Parathyroid adenoma (tissue), 2 donors: Measurements from ENCODE around the gene EFCAB14.

Experiments used
- H2AFZ ChIP-seq: fragments of 300-600 bp; sonication (generic); one replicate; pipeline ENCODE4 v1.7.0; 2017; ENCODE audit warnings: antibody characterized with exemption, mild to moderate bottlenecking
- H3K27ac ChIP-seq: fragments of 300-600 bp; sonication (generic); one replicate; pipeline ENCODE4 v1.7.0; 2017
- H3K27me3 ChIP-seq: fragments of 300-600 bp; sonication (generic); one replicate; pipeline ENCODE4 v1.7.0; 2017; ENCODE audit warnings: low read length; ENCODE audit not compliant: control insufficient read depth, insufficient read depth
- H3K36me3 ChIP-seq: fragments of 300-600 bp; sonication (generic); one replicate; pipeline ENCODE4 v1.7.0; 2017; ENCODE audit warnings: low read length; ENCODE audit not compliant: control insufficient read depth, insufficient read depth
- H3K4me1 ChIP-seq: fragments of 300-600 bp; sonication (generic); one replicate; pipeline ENCODE4 v1.7.0; 2017; ENCODE audit warnings: control low read depth
- H3K4me2 ChIP-seq: fragments of 300-600 bp; sonication (generic); one replicate; pipeline ENCODE4 v1.7.0; 2017; ENCODE audit warnings: low read length
- H3K4me3 ChIP-seq: fragments of 300-600 bp; sonication (generic); one replicate; pipeline ENCODE4 v1.7.0; 2017; ENCODE audit warnings: low read depth, low read length
- H3K79me2 ChIP-seq: fragments of 300-600 bp; sonication (generic); one replicate; pipeline ENCODE4 v1.7.0; 2017; ENCODE audit warnings: control low read depth
- H3K9ac ChIP-seq: fragments of 300-600 bp; sonication (generic); one replicate; pipeline ENCODE4 v1.7.0; 2017; ENCODE audit warnings: mild to moderate bottlenecking
- H3K9me3 ChIP-seq: fragments of 300-600 bp; sonication (generic); one replicate; pipeline ENCODE4 v1.7.0; 2017; ENCODE audit warnings: low read length; ENCODE audit not compliant: control insufficient read depth
- TF ChIP-seq, protein P1 (sequence below): fragments of 300-600 bp; sonication (generic); IDR thresholded peaks from one replicate; pipeline ENCODE4 v1.7.0; 2017; ENCODE audit warnings: antibody characterized with exemption, mild to moderate bottlenecking
- donor health status: primary hyperparathyroidism.

The EFCAB14 gene

DNA sequence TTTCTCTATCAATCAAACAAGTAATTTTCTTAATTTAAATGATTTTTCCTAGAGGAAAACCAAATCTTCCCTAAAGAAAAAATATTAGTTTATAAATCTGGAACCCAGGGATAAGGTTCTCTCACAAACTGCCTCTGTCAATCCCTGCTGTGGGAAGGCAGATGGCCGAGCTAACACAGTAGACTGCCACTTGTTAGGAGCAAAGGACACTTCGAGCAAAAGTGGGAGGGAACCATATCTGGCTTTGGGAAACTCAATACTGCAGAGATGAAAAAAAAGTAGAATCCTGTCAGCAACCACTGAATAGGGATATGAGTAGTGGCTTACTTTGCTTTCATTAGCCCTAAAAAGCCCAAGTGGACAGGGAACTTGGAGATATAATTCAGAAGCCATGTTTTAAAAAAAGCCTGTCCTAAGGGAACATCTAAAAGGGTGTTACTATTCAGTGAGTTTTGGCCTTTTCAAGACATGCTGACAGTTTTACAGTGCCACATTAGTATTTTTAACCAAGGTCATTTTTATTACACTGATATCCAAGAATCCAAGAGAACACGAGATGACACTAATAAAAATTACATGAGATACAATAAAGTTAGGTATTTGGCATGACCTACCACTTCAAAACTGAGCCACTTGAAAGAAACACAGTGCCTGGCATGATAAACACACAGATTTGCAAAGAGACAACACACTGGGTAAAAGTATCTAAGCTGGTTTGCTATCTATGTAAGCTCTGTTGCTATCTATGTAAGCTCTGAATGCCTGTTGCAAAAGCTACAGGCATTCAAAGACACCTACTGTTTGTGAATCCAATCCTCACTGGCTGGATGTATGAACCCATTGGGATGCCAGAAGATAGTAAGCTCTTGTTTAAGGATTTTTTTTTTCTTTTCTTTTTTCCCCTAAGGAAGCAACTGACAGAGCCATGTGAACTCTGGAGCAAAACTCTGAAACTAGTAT lies 25.8 kb downstream of the EFCAB14 start:
- H3K27ac ChIP-seq, result no peak overlapping the region
- H3K36me3 ChIP-seq, result no peaks in the 10 kb centered on the region

GRCh38 chr1:46691997-46692790 lies 26.7 kb downstream of the EFCAB14 start:
- Histone ChIP-seq H3K36me3 (no peaks in the 10 kb centered on the region), H3K4me2 (peak overlapping the region; percentile 52), H3K27me3 (no peaks in the 10 kb centered on the region), H3K27ac (no peak overlapping the region), H3K4me1 (peaks cover 15% of the 10 kb centered on the region), H3K4me3 (peak overlapping the region; percentile 20), H3K79me2 (no peaks in the 10 kb centered on the region), H3K9ac (no peak overlapping the region), H2AFZ (no peak overlapping the region), H3K9me3 (no peaks in the 10 kb centered on the region)
- TF ChIP-seq, protein P1, sequence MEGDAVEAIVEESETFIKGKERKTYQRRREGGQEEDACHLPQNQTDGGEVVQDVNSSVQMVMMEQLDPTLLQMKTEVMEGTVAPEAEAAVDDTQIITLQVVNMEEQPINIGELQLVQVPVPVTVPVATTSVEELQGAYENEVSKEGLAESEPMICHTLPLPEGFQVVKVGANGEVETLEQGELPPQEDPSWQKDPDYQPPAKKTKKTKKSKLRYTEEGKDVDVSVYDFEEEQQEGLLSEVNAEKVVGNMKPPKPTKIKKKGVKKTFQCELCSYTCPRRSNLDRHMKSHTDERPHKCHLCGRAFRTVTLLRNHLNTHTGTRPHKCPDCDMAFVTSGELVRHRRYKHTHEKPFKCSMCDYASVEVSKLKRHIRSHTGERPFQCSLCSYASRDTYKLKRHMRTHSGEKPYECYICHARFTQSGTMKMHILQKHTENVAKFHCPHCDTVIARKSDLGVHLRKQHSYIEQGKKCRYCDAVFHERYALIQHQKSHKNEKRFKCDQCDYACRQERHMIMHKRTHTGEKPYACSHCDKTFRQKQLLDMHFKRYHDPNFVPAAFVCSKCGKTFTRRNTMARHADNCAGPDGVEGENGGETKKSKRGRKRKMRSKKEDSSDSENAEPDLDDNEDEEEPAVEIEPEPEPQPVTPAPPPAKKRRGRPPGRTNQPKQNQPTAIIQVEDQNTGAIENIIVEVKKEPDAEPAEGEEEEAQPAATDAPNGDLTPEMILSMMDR, result no peak

More for the DNA sequence above, 25.8 kb downstream of the EFCAB14 start:
- Histone ChIP-seq H3K4me2 (peak overlapping the region; percentile 52), H3K4me3 (no peak overlapping the region), H3K9ac (no peak overlapping the region), H3K79me2 (no peaks in the 10 kb centered on the region), H2AFZ (no peak overlapping the region), H3K9me3 (no peaks in the 10 kb centered on the region), H3K27me3 (no peaks in the 10 kb centered on the region), H3K4me1 (peaks cover 11% of the 10 kb centered on the region)
- TF ChIP-seq, protein P1, result no peak

DNA sequence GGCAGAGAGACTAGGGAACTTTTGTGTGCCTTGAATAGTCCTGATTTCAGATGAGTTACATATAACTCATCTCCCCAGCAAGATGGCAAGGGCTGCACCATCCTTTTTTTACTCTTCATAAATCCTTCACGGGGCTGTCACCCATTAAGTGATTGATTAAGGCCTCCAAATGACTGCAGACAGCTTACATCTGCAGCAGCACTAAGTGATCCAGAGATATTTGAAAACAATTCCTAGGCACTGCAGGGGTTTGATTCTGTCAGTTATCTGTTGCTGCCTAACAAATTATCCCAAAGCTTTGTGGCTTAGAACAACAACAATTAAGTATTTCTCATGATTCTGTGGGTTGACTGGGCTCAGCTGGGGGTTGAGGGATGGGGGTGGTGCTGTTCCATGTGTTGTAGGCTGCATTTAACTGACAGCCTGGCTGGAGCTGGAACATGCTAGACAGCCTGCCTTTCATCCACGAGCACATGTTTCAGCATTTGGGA lies 27.9 kb downstream of the EFCAB14 start:
- Histone ChIP-seq H3K9ac (no peak overlapping the region), H3K4me2 (no peak overlapping the region), H3K9me3 (no peaks in the 10 kb centered on the region), H3K27me3 (no peaks in the 10 kb centered on the region), H2AFZ (no peak overlapping the region), H3K27ac (no peak overlapping the region), H3K36me3 (no peaks in the 10 kb centered on the region), H3K79me2 (no peaks in the 10 kb centered on the region), H3K4me3 (no peak overlapping the region), H3K4me1 (peaks cover 21% of the 10 kb centered on the region)
- TF ChIP-seq, protein P1, result no peak

DNA sequence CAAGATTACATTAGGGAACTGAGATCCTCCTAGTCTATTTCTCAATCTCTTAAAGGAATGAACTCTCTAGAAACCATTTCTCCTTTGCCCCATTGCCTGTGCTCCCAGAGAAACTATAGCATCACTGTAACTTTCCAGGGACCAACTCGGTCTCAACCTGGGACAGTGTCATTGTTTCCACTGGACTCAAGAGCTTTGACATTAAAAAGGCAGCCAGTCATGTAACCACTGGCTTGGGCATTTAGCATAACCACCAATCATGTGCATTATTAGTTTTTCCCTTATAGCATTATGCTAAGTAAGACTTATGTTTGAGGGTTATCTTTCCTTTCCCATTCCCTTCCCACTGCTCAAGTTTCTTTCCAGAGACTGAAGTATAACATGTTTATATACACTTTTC lies 29.0 kb downstream of the EFCAB14 start:
- Histone ChIP-seq H3K9me3 (no peaks in the 10 kb centered on the region), H3K4me2 (no peak overlapping the region), H3K4me1 (peaks cover 21% of the 10 kb centered on the region), H3K27me3 (no peaks in the 10 kb centered on the region), H3K4me3 (no peak overlapping the region), H3K27ac (no peak overlapping the region), H3K79me2 (no peaks in the 10 kb centered on the region), H3K9ac (no peak overlapping the region), H2AFZ (no peak overlapping the region), H3K36me3 (no peaks in the 10 kb centered on the region)
- TF ChIP-seq, protein P1, result no peak
